Activated T-cell treated with anti-CD3 and anti-CD28 coated beads, Interleukin-2, amount 50 U/mL, for 24 hours (primary cell): ENCODE results near the gene OMP.

ENCODE experiments used
- DNase-seq: peaks from one replicate; pipeline ENCODE4 v3.0.0-alpha.2; 2020
- H3K27ac Mint-ChIP-seq: 2 replicates; pipeline ENCODE4 v1.8.0; 2020; ENCODE audit warnings: mild to moderate bottlenecking, mixed read lengths
- H3K27me3 Mint-ChIP-seq: 2 replicates; pipeline ENCODE4 v1.8.0; 2020; ENCODE audit warnings: mixed read lengths
- H3K36me3 Mint-ChIP-seq: 2 replicates; pipeline ENCODE4 v1.8.0; 2020; ENCODE audit warnings: low read depth, mixed read lengths
- H3K4me1 Mint-ChIP-seq: 2 replicates; pipeline ENCODE4 v1.8.0; 2020; ENCODE audit warnings: low read depth, mixed read lengths
- H3K4me3 Mint-ChIP-seq: 2 replicates; pipeline ENCODE4 v1.8.0; 2020; ENCODE audit warnings: mild to moderate bottlenecking, moderate library complexity, mixed read lengths
- H3K9me3 Mint-ChIP-seq: 2 replicates; pipeline ENCODE4 v1.8.0; 2020; ENCODE audit warnings: mixed read lengths

Gene OMP

DNA sequence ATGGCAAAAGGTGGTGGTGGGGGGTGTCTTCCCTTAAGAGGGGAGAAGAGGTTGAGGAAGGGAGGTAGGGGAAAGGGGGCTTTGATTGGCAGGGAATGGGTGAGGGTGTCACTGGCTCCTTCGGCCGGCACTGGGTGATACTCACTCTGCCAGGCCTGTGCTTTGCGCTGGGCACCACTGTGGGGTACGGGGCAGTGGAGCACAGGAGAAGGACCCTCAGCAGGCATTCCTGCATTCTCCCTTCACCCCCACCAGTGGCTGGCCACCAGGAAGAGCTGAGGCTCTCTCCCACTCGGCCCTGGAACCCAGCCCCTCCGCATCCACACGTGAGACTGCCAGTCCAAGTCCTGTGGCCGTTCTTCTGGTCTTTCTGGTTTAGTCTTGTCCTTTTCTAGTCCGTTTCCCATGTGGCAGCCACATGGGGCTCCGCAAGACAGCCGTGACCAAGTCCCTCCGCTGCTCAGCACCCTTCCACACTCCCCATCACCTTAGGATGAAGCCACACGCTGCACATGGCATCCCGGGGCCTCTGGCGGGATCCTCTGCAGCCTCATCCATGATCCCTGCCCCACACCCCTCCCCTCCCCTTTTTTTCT is 27.9 kb upstream of the OMP start:
- Mint-ChIP-seq H3K27me3 (no peaks in the 10 kb centered on the region), H3K36me3 (no peaks in the 10 kb centered on the region), H3K4me1 (peaks cover 18% of the 10 kb centered on the region), H3K9me3 (no peaks in the 10 kb centered on the region), H3K27ac (no peak overlapping the region), H3K4me3 (no peak overlapping the region)
- no peak for DNase-seq

DNA sequence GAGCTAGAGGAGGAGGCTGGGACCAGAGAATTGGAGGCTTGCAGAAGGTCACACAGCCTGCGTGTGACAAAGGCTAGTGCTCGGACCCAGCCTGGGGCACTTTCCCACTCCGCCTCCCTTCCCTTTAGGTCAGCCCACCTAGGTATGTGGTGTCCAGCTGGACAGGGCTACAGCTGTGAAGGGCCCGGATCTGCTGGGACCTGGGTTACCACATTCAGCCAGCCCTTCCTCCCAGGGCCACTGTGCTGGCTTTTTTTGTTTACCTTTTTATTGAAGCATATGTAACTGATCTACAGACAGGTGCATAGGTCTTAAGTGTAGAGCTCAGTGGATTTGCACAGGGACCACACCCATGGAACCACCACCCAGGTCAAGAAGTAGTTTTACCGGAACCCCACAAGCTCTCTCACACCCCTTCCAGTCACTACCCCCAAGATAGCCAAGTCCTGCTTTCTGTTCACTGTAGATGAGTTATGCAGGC is 27.2 kb upstream of the OMP start:
- H3K4me3 Mint-ChIP-seq = no peak overlapping the region
- H3K36me3 Mint-ChIP-seq = no peaks in the 10 kb centered on the region
- no peaks in the 10 kb centered on the region for H3K9me3 Mint-ChIP-seq
- no peaks in the 10 kb centered on the region for H3K27me3 Mint-ChIP-seq
- H3K4me1 Mint-ChIP-seq = peaks cover 18% of the 10 kb centered on the region
- no peak overlapping the region for H3K27ac Mint-ChIP-seq
- no peak for DNase-seq

DNA sequence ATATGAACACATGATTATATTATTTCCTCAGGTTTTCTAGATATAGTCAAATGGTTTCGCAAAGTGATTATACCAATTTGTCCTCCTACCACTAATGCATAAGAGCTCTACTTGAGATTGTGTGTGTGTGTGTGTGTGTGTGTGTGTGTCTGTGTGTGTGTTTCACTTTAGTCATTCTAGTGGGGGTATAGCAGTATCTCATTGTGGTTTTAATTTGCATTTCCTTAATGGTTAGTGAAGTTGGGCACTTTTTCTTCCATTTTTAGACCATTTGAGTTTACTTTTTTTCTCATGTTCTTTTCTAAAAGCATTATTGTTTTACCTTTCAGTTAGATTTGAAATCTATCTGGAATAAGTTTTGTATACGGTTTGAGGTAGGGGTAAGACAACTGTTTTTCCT is 23.0 kb upstream of the OMP start:
- Mint-ChIP-seq H3K9me3 (no peaks in the 10 kb centered on the region), H3K27ac (no peak overlapping the region), H3K4me3 (no peak overlapping the region), H3K27me3 (no peaks in the 10 kb centered on the region), H3K4me1 (peaks cover 17% of the 10 kb centered on the region), H3K36me3 (no peaks in the 10 kb centered on the region)
- DNase-seq = no peak

DNA sequence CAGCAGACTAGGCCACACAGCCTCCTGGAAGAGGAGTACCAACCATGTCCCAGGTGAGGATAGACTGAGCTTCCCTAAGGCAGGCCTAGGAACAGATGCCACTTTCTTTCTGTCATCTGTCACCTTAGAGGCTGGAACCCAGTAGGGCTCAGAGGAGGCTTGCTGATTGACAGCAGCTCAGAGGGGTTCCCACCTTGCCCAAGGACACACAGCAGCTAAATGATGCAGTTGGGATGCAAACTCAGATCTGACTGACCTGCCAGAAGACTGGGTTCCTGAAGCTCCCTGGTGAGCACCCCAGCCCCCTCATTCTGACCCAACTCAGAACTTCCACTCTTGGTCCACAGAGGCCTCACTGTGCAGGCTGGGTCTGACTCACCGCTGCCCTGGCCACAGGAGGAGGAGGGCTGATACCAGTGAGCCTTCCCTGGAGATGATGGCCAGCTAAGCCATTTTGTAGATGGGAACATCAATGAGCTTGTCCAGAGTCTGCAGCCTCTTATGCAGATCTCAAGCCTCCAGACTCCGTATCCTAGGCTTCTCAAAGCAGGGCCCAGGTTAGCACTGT is 21.9 kb upstream of the OMP start:
- H3K4me1 Mint-ChIP-seq = peaks cover 17% of the 10 kb centered on the region
- no peaks in the 10 kb centered on the region for H3K36me3 Mint-ChIP-seq
- no peak overlapping the region for H3K4me3 Mint-ChIP-seq
- no peak overlapping the region for H3K27ac Mint-ChIP-seq
- peak; percentile 14 for DNase-seq
- no peaks in the 10 kb centered on the region for H3K9me3 Mint-ChIP-seq
- no peaks in the 10 kb centered on the region for H3K27me3 Mint-ChIP-seq

DNA sequence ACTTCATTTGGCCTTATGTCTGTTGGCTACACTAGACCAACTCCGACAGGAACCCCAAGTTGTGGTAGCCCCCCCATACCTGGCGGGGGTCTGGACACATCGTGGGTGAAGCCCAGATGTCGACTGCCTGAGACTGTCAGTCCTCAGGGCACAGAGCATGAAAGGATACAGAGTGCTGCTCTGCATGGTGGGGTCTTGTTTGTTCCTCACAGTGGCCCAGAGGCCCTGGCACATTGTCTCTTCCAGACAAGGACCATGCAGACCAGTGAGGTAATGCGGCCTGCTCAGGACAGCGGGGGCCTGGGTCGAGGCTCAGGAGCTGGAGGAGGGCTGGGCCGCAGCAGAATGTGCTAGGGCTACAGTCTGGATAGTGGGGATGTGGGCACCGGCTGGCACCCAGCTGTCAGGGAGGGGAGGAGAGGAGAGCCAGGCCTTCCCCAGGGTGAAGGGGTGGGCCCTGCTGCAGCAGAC is 21.2 kb upstream of the OMP start:
- Mint-ChIP-seq H3K9me3 (no peaks in the 10 kb centered on the region), H3K4me3 (no peak overlapping the region), H3K27me3 (no peaks in the 10 kb centered on the region), H3K27ac (no peak overlapping the region), H3K4me1 (peaks cover 17% of the 10 kb centered on the region), H3K36me3 (no peaks in the 10 kb centered on the region)
- DNase-seq = peak; percentile 19

DNA sequence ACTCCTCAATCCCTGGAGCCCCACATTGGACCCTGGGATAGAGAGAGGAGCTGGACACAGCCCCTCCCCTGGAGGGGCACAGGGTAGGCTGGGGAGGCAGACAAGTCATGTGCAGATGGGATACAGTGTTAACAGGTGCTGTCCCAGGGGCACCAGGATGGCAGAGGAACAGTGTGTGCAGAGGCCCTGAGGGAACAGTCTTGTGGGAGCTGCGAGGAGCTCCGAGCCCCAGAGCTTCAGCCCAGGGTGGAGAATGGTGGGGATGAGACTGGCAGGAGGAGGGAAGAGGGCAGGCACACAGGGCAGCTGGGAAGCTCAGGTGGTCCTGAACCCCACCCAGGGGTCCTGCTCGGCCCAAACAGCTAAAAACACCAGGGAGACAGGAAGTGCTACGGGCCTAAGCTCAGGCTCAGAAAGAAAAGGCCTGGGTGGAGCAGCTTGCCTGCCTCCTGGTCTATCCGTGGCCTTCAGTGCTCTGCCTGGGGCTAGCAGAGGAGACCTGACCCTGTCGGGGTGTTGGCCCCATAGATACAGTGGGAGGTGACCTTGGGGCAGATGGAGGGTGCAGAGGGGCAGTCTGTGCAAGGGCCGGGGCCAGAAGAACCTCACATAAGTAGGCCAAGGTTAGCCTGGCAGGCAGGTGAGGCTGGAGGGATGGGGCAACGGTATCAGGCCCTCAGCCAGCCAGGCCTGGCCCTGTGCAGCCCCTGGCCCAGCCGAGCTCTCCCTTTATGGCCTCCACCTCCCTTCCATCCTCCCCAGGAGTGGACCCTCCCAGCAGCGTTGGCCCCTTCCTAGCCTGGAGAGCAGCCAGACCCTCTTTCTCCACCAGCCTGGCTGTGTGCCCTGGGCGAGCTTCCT is 20.4 kb upstream of the OMP start:
- no peaks in the 10 kb centered on the region for H3K27me3 Mint-ChIP-seq
- peak; percentile 53 for DNase-seq
- H3K4me3 Mint-ChIP-seq = peak overlapping the region; percentile 53
- no peaks in the 10 kb centered on the region for H3K9me3 Mint-ChIP-seq
- peaks cover 17% of the 10 kb centered on the region for H3K4me1 Mint-ChIP-seq
- peak overlapping the region; percentile 92 for H3K27ac Mint-ChIP-seq
- H3K36me3 Mint-ChIP-seq = no peaks in the 10 kb centered on the region

DNA sequence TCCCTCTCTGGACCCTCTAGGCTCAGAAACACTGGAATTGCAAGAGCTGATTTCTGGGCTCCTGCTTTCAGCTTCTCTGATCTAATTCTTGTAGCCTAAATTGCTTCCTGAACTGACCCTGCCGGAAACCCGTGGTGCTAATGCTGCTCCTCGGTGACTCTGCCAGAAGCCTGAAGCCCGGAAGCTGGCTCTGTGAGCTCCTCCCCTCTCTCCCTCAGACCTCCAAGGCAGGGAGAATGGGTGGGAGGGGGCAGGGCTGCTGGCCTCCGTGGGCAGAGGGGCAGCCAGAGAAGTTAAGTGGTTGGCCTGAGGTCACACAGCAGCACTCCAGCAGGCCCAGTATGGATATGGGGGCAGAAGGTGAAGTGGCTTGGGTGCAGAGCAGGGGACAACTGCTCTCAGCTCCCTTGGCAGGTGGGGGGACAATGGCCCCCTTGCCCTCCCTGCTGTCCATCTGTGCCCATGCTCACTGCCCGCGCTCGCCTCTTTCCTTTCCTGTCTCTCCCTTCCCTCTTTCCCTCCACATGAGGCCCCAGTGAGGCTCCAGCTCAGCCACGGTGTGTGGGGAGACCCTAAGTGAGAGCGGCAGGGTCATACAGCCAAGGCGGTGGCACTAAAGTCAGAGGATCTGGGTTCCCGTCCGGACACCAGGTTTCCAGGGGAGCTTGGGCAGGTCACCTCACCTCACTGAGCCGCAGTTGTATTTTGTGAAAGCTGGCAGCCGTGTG is 19.6 kb upstream of the OMP start:
- Mint-ChIP-seq H3K27ac (peak overlapping the region; percentile 92), H3K4me1 (peaks cover 17% of the 10 kb centered on the region), H3K27me3 (no peaks in the 10 kb centered on the region), H3K36me3 (no peaks in the 10 kb centered on the region), H3K4me3 (peak overlapping the region; percentile 53), H3K9me3 (no peaks in the 10 kb centered on the region)
- DNase-seq = peak; percentile 73

DNA sequence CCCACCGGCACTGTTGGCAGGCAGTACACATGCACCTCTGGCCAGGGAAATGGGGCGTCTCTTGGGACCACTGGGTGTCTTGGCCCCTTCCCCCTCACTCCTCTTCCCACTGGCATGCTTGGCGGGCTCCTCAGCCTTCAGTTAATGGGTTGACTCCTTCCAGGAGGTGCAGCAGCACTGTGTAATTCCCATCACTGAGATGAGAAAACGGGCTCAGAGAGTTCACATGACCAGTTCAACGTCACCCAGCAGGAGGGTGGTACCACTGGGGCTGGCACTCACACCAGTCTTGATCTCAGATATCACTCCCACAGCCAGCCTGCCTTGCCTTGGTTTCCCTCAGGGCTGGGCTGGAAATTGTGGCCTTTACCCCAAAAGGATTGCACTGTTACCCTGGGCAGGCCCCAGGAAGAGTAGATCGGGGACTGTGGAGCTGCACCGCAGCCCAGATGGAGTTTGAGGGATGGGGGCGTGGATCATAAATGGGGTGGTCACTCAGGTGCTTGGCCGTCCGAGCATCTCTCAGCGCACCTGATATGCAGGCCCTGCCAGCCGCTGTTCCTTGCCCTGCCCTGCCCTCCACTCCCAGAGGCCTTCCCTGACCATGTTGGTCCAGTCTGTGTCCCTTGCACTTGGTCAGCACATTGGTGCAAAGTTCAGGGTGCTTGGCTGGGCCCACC is 18.9 kb upstream of the OMP start:
- H3K4me3 Mint-ChIP-seq = no peak overlapping the region
- DNase-seq = no peak
- H3K9me3 Mint-ChIP-seq = no peaks in the 10 kb centered on the region
- H3K27me3 Mint-ChIP-seq = no peaks in the 10 kb centered on the region
- peak overlapping the region; percentile 92 for H3K27ac Mint-ChIP-seq
- H3K4me1 Mint-ChIP-seq = peaks cover 17% of the 10 kb centered on the region
- no peaks in the 10 kb centered on the region for H3K36me3 Mint-ChIP-seq

DNA sequence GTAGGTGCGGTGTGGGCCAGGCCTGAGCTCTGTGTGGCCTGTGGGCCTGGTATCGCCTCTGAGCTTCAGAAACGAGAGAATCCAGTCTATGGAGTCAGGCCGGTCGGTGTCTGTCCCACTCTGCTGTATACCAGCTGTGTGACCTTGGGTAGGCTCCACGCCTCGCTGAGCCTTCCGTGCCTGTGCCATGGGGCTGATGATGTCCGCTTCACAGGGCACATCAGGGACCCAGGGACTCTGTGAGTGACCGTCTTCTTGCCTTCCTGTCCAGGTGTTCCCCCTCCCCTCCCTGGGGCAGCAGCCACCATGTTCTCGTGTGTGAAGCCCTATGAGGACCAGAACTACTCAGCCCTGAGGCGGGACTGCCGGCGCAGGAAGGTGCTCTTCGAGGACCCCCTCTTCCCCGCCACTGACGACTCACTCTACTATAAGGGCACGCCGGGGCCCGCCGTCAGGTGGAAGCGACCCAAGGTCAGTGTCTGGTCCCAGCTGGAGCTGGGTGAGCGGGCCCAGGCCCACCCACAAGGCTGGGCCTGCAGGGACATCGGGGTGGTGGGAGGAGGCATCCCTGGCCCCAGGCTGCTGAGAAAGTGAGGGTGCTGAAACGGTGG is 18.0 kb upstream of the OMP start:
- peak overlapping the region; percentile 3 for H3K27ac Mint-ChIP-seq
- H3K36me3 Mint-ChIP-seq = no peaks in the 10 kb centered on the region
- H3K4me3 Mint-ChIP-seq = no peak overlapping the region
- peak; percentile 20 for DNase-seq
- no peaks in the 10 kb centered on the region for H3K27me3 Mint-ChIP-seq
- peaks cover 17% of the 10 kb centered on the region for H3K4me1 Mint-ChIP-seq
- no peaks in the 10 kb centered on the region for H3K9me3 Mint-ChIP-seq

DNA sequence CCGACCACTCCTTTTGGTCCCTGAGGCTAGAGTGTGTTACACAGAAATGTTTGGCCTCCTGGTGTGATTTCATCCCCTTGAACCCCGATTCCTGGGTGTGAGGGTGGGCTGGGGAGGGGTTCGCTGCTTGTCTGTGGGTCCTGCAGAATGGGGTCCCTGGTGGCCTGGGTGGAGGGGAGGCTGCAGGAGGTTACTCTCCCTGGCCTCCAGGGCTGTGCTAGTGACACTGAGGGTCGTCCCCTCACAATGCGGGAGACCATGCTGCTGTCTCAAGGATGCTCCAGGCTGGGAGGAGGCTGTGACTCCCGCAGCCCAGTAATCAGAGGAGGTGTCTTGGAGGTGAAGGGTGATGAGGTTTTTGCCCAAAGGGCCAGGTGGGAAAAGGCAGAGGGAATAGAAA is 17.0 kb upstream of the OMP start:
- peaks cover 17% of the 10 kb centered on the region for H3K4me1 Mint-ChIP-seq
- no peak overlapping the region for H3K4me3 Mint-ChIP-seq
- H3K9me3 Mint-ChIP-seq = no peaks in the 10 kb centered on the region
- H3K27me3 Mint-ChIP-seq = no peaks in the 10 kb centered on the region
- H3K36me3 Mint-ChIP-seq = no peaks in the 10 kb centered on the region
- no peak overlapping the region for H3K27ac Mint-ChIP-seq
- no peak for DNase-seq

DNA sequence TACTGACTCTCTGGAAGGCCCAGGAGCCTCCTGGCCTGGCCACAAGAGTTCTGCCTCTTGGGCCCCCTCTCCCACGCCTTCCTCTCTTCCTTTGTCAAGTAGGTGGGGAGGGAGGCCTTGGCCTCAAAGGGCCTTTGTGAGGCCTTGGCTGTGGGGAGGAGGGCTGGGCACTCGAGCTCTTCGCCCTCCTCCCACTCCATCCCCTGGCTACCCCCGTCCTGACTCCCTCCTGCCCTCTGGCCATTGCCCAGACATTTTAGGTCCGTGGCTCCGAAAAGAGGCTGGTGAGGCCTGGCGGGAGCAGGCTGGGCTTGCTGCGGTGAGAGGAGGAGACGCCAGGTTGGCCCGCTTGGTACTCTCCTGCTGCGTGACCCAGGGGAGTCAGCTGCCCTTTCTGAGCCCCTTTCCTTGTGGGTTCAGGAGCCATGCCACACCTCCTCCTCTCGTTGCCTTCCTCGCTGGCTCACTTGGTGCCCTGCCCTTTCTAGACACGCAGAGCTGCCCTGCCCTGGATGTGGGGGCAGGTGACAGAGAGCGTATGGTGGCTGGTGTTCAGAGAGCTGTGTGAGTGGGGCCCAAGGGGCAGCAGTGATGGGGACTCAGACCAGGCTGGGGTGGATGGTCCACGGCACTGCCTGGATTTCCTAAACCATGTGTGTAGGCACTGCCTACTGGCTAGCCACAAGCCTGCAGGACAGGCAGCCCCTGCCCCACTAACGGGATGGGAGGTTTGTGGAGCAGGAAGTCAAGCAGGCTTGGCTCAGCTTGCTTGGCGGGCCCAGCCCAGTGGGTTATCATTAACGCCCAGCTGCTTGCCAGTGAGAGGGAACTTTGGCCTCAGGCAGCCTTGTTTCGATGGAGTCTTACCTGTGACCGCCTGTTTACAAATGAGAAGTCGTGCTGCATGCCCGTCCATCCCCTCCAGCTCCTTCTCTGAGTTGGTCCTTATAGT is 15.8 kb upstream of the OMP start:
- Mint-ChIP-seq H3K36me3 (no peaks in the 10 kb centered on the region), H3K9me3 (no peaks in the 10 kb centered on the region), H3K27ac (no peak overlapping the region), H3K27me3 (no peaks in the 10 kb centered on the region), H3K4me1 (peaks cover 19% of the 10 kb centered on the region), H3K4me3 (no peak overlapping the region)
- DNase-seq = no peak

DNA sequence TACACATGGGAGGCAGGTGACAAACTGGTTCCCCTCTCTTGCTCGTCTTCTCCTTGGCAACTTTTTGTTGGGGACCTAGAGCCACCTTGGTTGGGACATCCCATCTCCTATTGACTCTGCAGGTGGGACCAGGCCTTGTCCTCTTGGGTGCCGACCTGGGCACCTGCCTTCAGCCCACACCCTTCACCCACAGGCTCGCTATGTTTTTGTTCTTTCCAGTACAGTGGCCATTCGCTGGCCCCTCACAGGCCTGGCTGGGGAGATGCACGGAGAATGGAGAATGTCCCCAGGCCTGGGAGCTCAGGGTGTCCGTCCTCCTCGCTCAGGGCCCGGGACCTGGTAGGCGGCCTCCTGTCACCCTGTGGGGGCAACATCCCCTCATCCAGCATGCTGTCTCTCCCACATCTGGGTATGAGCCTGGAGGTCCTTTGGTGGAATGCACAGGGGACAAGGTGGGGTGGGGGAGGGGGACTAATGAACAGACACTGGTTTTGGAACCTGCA is 14.9 kb upstream of the OMP start:
- Mint-ChIP-seq H3K27ac (no peak overlapping the region), H3K9me3 (no peaks in the 10 kb centered on the region), H3K4me1 (peaks cover 10% of the 10 kb centered on the region), H3K36me3 (no peaks in the 10 kb centered on the region), H3K27me3 (no peaks in the 10 kb centered on the region), H3K4me3 (no peak overlapping the region)
- no peak for DNase-seq
